ENCODE data around the gene LDLRAD4.

GRCh38 chr18:13414521-13414920, 196.0 kb downstream of the LDLRAD4 start:
- TF ChIP-seq CTCF (conservative IDR thresholded peaks at IDR 0.05) (no peak), EZH2 (IDR thresholded peaks at IDR 0.05; ENCODE audit: low read depth) (no peak)

Measured in PC-9 (cell line).